Measurements from ENCODE around the gene TSC1. TPM values are rescaled to one million over a fixed set of nuclear protein-coding genes. Genes with fewer than 3 reads are reported as not detected.

TSC1 gene
- total RNA-seq, 2 experiments from 2014 or later = 50.0 to 51.9 TPM

DNA sequence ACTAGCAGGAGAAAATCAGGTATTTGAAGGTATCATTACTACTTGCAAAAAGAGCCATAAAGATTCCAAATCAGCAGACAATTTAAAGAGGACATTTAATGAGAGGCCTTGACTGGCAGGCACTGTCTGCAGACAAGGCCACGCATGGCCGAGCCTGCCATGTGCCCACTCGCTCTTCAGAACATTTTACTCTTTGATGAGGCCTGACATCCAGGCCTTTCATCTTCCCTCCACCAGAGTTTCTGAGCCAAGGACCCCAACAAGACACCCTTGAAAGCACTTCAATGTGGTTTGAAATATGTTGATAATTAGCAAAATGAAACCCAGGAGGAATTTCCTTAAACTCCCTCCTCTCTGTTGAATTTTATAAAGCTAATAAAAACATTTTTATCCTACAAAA lies 82.8 kb downstream of the TSC1 start:
- ChIA-PET POLR2A (no interaction called here), CTCF (no interaction called here)
- Histone ChIP-seq H3K36me3 (ENCODE audit: insufficient read depth, low read length) (no peaks in the 10 kb centered on the region), H3K4me1 (ENCODE audit: insufficient read depth, low read length) (no peaks in the 10 kb centered on the region), H3K27ac (ENCODE audit: low read depth in 1 of 2, low read length in 2 of 2) (no peak overlapping the region), H3K9me3 (ENCODE audit: control insufficient read depth in 1 of 2, insufficient read depth in 1 of 2, low read length in 2 of 2) (no peaks in the 10 kb centered on the region), H3K27me3 (ENCODE audit: control insufficient read depth in 1 of 2, insufficient read depth in 2 of 2, low read length in 2 of 2) (peaks cover 0 to 2% of the 10 kb centered on the region in 2 experiments), H3K4me3 (ENCODE audit: low read length) (no peak overlapping the region)
- H3K4me3 Mint-ChIP-seq = no peak overlapping the region
- H3K9me3 Mint-ChIP-seq = no peaks in the 10 kb centered on the region
- H3K27me3 Mint-ChIP-seq = no peaks in the 10 kb centered on the region
- H3K36me3 Mint-ChIP-seq (ENCODE audit: low read depth) = no peaks in the 10 kb centered on the region
- intact Hi-C loops (cut with DNase I, micrococcal nuclease) = no loop called here
- TF ChIP-seq, protein P1, sequence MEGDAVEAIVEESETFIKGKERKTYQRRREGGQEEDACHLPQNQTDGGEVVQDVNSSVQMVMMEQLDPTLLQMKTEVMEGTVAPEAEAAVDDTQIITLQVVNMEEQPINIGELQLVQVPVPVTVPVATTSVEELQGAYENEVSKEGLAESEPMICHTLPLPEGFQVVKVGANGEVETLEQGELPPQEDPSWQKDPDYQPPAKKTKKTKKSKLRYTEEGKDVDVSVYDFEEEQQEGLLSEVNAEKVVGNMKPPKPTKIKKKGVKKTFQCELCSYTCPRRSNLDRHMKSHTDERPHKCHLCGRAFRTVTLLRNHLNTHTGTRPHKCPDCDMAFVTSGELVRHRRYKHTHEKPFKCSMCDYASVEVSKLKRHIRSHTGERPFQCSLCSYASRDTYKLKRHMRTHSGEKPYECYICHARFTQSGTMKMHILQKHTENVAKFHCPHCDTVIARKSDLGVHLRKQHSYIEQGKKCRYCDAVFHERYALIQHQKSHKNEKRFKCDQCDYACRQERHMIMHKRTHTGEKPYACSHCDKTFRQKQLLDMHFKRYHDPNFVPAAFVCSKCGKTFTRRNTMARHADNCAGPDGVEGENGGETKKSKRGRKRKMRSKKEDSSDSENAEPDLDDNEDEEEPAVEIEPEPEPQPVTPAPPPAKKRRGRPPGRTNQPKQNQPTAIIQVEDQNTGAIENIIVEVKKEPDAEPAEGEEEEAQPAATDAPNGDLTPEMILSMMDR (IDR thresholded peaks at IDR 0.05) = no peak
- ATAC-seq (ENCODE audit: poor library complexity) (no peak), DNase-seq (no peak)
- H3K4me1 Mint-ChIP-seq (ENCODE audit: low read depth) = no peaks in the 10 kb centered on the region
- no peak overlapping the region for H3K27ac Mint-ChIP-seq

- no peak overlapping the region for H3K27ac Mint-ChIP-seq
- H3K27me3 Mint-ChIP-seq = no peaks in the 10 kb centered on the region
- intact Hi-C loops (cut with DNase I, micrococcal nuclease) = no loop called here
- TF ChIP-seq, protein P1 (IDR thresholded peaks at IDR 0.05) = no peak
- POLR2A ChIA-PET = no interaction called here
- H3K4me1 ChIP-seq (ENCODE audit: insufficient read depth, low read length) = no peaks in the 10 kb centered on the region
- no peaks in the 10 kb centered on the region for H3K4me1 Mint-ChIP-seq (ENCODE audit: low read depth)
- H3K27ac ChIP-seq (ENCODE audit: low read depth in 1 of 2, low read length in 2 of 2) = no peak overlapping the region
- no peaks in the 10 kb centered on the region for H3K36me3 ChIP-seq (ENCODE audit: insufficient read depth, low read length)
- no peak for DNase-seq
- ATAC-seq (ENCODE audit: poor library complexity) = no peak
- H3K36me3 Mint-ChIP-seq (ENCODE audit: low read depth) = no peaks in the 10 kb centered on the region
- H3K4me3 ChIP-seq (ENCODE audit: low read length) = no peak overlapping the region
- no peaks in the 10 kb centered on the region for H3K9me3 ChIP-seq (ENCODE audit: control insufficient read depth in 1 of 2, insufficient read depth in 1 of 2, low read length in 2 of 2)
- H3K4me3 Mint-ChIP-seq = no peak overlapping the region
- CTCF ChIA-PET = no interaction called here
- no peaks in the 10 kb centered on the region for H3K9me3 Mint-ChIP-seq
- peaks cover 0 to 2% of the 10 kb centered on the region in 2 experiments for H3K27me3 ChIP-seq (ENCODE audit: control insufficient read depth in 1 of 2, insufficient read depth in 2 of 2, low read length in 2 of 2)
These were observed 85.7 kb downstream of the TSC1 start for GRCh38 chr9:132858751-132859150.

DNA sequence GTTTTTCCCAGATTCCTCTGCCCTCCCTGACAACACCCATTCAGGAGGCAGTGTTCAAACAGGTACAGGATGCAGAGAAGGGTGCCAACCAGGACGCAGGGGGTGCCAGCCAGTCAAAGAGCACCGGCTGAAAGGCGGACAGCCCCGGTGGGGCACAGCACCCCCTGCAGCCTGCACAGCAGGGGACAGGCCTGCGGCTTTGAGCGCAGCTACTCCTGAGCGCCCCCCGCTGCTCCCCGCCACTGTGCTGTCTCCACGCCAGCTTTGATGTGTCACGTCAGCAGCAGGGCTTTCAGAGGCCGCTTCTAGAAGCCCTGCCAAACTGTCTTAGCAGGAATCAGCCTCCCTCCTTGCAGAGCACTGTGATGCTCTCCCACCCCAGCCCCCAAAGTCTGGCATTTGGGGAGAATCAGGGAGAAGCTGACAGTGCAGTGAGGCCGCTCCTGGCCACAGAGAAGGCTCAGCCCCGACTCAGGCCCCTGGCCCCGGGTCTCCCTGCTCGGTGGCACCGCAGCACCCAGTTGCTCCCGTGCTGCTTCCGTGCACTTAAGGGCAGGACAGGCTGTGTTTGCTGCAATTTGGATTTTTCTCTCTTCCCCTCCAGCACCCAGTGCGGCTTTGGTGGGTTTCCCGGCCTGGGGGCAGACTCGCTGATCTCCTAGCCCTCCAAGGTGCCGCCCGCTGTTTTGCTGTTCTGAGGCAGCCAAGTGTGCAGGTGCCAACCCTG lies 86.6 kb downstream of the TSC1 start:
- Histone ChIP-seq H3K27ac (ENCODE audit: low read depth in 1 of 2, low read length in 2 of 2) (no peak overlapping the region), H3K9me3 (ENCODE audit: control insufficient read depth in 1 of 2, insufficient read depth in 1 of 2, low read length in 2 of 2) (no peaks in the 10 kb centered on the region), H3K4me1 (ENCODE audit: insufficient read depth, low read length) (no peaks in the 10 kb centered on the region), H3K27me3 (ENCODE audit: control insufficient read depth in 1 of 2, insufficient read depth in 2 of 2, low read length in 2 of 2) (peaks cover 0 to 2% of the 10 kb centered on the region in 2 experiments), H3K4me3 (ENCODE audit: low read length) (no peak overlapping the region), H3K36me3 (ENCODE audit: insufficient read depth, low read length) (no peaks in the 10 kb centered on the region)
- Mint-ChIP-seq H3K4me3 (no peak overlapping the region), H3K4me1 (ENCODE audit: low read depth) (no peaks in the 10 kb centered on the region), H3K27me3 (no peaks in the 10 kb centered on the region), H3K9me3 (no peaks in the 10 kb centered on the region), H3K36me3 (ENCODE audit: low read depth) (no peaks in the 10 kb centered on the region), H3K27ac (no peak overlapping the region)
- TF ChIP-seq, protein P1 (IDR thresholded peaks at IDR 0.05) = no peak
- intact Hi-C loops (cut with DNase I, micrococcal nuclease) = no loop called here
- CTCF ChIA-PET = no interaction called here
- POLR2A ChIA-PET = no interaction called here
- DNase-seq = no peak
- no peak for ATAC-seq (ENCODE audit: poor library complexity)

Measured in CD4-positive, alpha-beta T cell (primary cell).